Effector CD4-positive, alpha-beta T cell (primary cell): Measurements from ENCODE around the gene PRSS16. TPM values are rescaled to one million over a fixed set of nuclear protein-coding genes. Genes with fewer than 3 reads are reported as not detected.
"Not testable (repeated sequence)": the region's sequence is repeated elsewhere in the genome, so short reads cannot be mapped to it uniquely, and the experiment has no call there.

Source experiments
- DNase-seq: peaks from one replicate; pipeline ENCODE4 v3.0.0-alpha.2; 2020
- total RNA-seq: gene quantifications from one replicate; lab custom pipeline; 2026; lab: John Stamatoyannopoulos, UW

Gene PRSS16
- not detected for total RNA-seq

GRCh38 chr6:27247133-27247836 lies at the start of gene PRSS16:
PRSS16 (plus strand) TSS chr6:27247701; CDS start chr6:27247738, 37 bp downstream.
- DNase-seq, result no peak

- no peak for DNase-seq
These were observed 41.9 kb upstream of the PRSS16 start for GRCh38 chr6:27205375-27206278.

- DNase-seq, result no peak
These were observed 40.7 kb upstream of the PRSS16 start for GRCh38 chr6:27206806-27207205.

GRCh38 chr6:27208042-27208441 lies 39.5 kb upstream of the PRSS16 start:
- no peak for DNase-seq

GRCh38 chr6:27209196-27209595 lies 38.3 kb upstream of the PRSS16 start:
- no peak for DNase-seq

- DNase-seq, result no peak
These were observed 37.7 kb upstream of the PRSS16 start for GRCh38 chr6:27209659-27210269.

- not testable (repeated sequence) for DNase-seq
These were observed 34.4 kb upstream of the PRSS16 start for GRCh38 chr6:27213091-27213517.

- no peak for DNase-seq
These were observed 33.9 kb upstream of the PRSS16 start for GRCh38 chr6:27213544-27214125.

- DNase-seq, result no peak
These were observed 33.3 kb upstream of the PRSS16 start for GRCh38 chr6:27214126-27214601.

GRCh38 chr6:27216874-27217273 lies 30.6 kb upstream of the PRSS16 start:
- DNase-seq, result no peak

GRCh38 chr6:27222971-27223370 lies 24.5 kb upstream of the PRSS16 start:
- DNase-seq, result not testable (repeated sequence)

GRCh38 chr6:27224729-27225128 lies 22.8 kb upstream of the PRSS16 start:
- DNase-seq, result no peak

GRCh38 chr6:27228963-27229477 lies 18.5 kb upstream of the PRSS16 start:
- no peak for DNase-seq

GRCh38 chr6:27230758-27231111 lies 16.8 kb upstream of the PRSS16 start:
- DNase-seq, result no peak

GRCh38 chr6:27234576-27234975 lies 12.9 kb upstream of the PRSS16 start:
- DNase-seq, result no peak

- DNase-seq, result no peak
These were observed 10.3 kb upstream of the PRSS16 start for GRCh38 chr6:27237089-27237803.

GRCh38 chr6:27238010-27238983 lies 9.2 kb upstream of the PRSS16 start:
- DNase-seq, result no peak

- DNase-seq, result no peak
These were observed 8.2 kb upstream of the PRSS16 start for GRCh38 chr6:27239258-27239657.

- DNase-seq, result no peak
These were observed 6.1 kb upstream of the PRSS16 start for GRCh38 chr6:27241443-27241842.

GRCh38 chr6:27242589-27243265 lies 4.8 kb upstream of the PRSS16 start:
- DNase-seq, result no peak
